Measurements from ENCODE around the gene CLEC2L.

DNA sequence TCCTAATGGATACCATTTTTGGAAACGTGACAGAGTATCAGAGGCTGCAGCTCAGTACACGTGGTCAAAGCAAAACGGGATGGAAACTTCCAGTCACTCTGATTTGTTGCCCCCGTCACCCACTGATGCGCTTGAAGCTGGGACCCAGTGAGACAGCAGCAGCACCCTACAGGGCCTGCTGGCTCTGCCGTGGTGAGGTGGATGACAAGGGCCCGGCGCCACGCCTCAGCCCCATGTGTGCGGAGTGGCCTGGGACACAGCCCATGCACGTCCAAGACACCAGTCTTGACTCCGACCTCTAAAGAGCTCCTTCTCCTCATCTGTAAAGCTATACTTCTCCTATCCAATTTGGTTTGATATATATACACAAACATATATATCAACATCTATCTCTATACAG, 39.0 kb downstream of the CLEC2L start:
- TF ChIP-seq, protein P1, sequence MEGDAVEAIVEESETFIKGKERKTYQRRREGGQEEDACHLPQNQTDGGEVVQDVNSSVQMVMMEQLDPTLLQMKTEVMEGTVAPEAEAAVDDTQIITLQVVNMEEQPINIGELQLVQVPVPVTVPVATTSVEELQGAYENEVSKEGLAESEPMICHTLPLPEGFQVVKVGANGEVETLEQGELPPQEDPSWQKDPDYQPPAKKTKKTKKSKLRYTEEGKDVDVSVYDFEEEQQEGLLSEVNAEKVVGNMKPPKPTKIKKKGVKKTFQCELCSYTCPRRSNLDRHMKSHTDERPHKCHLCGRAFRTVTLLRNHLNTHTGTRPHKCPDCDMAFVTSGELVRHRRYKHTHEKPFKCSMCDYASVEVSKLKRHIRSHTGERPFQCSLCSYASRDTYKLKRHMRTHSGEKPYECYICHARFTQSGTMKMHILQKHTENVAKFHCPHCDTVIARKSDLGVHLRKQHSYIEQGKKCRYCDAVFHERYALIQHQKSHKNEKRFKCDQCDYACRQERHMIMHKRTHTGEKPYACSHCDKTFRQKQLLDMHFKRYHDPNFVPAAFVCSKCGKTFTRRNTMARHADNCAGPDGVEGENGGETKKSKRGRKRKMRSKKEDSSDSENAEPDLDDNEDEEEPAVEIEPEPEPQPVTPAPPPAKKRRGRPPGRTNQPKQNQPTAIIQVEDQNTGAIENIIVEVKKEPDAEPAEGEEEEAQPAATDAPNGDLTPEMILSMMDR (IDR thresholded peaks at IDR 0.05), result no peak
- TF ChIP-seq POLR2A (IDR thresholded peaks at IDR 0.05), result no peak

Measured in prostate gland (tissue), 2 donors.